HAP-1 (cell line): ENCODE data around the gene ADAMTSL3.
A peak's percentile ranks its signal among the peaks of the same experiment; 100 is the strongest.

Experiments used
- DNase-seq, 2 experiments: peaks; one replicate each; pipeline ENCODE4 v3.0.0-alpha.2; 2016 to 2020; ENCODE audit warnings: low spot score in 2 of 2
- H3K27me3 ChIP-seq: fragments of 250-450 bp; sonication (Bioruptor Pico); 2 replicates; pipeline ENCODE4 v1.5.1; 2020; ENCODE audit warnings: low read depth, mild to moderate bottlenecking, moderate library complexity
- H3K36me3 ChIP-seq: fragments of 250-450 bp; sonication (Bioruptor Pico); replicated peaks from 2 replicates; pipeline ENCODE4 v1.5.1; 2020; ENCODE audit warnings: mild to moderate bottlenecking
- H3K4me1 ChIP-seq: fragments of 250-450 bp; sonication (Bioruptor Pico); 2 replicates; pipeline ENCODE4 v1.5.1; 2020; ENCODE audit warnings: mild to moderate bottlenecking
- H3K4me3 ChIP-seq: fragments of 250-450 bp; sonication (Bioruptor Pico); 2 replicates; pipeline ENCODE4 v1.5.1; 2020; ENCODE audit warnings: mild to moderate bottlenecking, moderate library complexity
- H3K9me3 ChIP-seq: fragments of 250-450 bp; sonication (Bioruptor Pico); 2 replicates; pipeline ENCODE4 v1.5.1; 2020; ENCODE audit warnings: mild to moderate bottlenecking, moderate library complexity
- in situ Hi-C: fragments of 300-500 bp; cut with MboI; formaldehyde crosslinking; loops from 3 replicates; pipeline ENCODE4 v1.14.3; 2020; ENCODE audit warnings: low sequenced_read_pairs, inconsistent platforms, mixed read lengths

Gene ADAMTSL3

GRCh38 chr15:83815506-83815905 is 161.6 kb downstream of the ADAMTSL3 start:
- Histone ChIP-seq H3K4me1 (no peaks in the 10 kb centered on the region), H3K27me3 (no peaks in the 10 kb centered on the region; the same call in 1 of the 2 replicates), H3K4me3 (no peak overlapping the region), H3K9me3 (no peaks in the 10 kb centered on the region), H3K36me3 (no peaks in the 10 kb centered on the region)
- in situ Hi-C loops: no loop called here
- no peak for DNase-seq

GRCh38 chr15:83816124-83816883 is 162.4 kb downstream of the ADAMTSL3 start:
- in situ Hi-C loops: no loop called here
- Histone ChIP-seq H3K27me3 (no peaks in the 10 kb centered on the region; the same call in 1 of the 2 replicates), H3K9me3 (no peaks in the 10 kb centered on the region), H3K4me1 (no peaks in the 10 kb centered on the region), H3K4me3 (no peak overlapping the region), H3K36me3 (no peaks in the 10 kb centered on the region)
- no peak for DNase-seq

- Histone ChIP-seq H3K4me1 (no peaks in the 10 kb centered on the region), H3K36me3 (no peaks in the 10 kb centered on the region), H3K4me3 (no peak overlapping the region), H3K9me3 (no peaks in the 10 kb centered on the region), H3K27me3 (no peaks in the 10 kb centered on the region; the same call in 1 of the 2 replicates)
- DNase-seq: no peak
- in situ Hi-C loops: no loop called here
Observed at GRCh38 chr15:83818591-83818990, 164.7 kb downstream of the ADAMTSL3 start.

- DNase-seq: no peak
- Histone ChIP-seq H3K27me3 (no peaks in the 10 kb centered on the region), H3K9me3 (0 out of 2 replicates have a peak, but pooled peaks cover 2% of the 10 kb centered on the region), H3K36me3 (no peaks in the 10 kb centered on the region), H3K4me1 (no peaks in the 10 kb centered on the region), H3K4me3 (no peak overlapping the region)
- in situ Hi-C loops: no loop called here
Observed at GRCh38 chr15:83830381-83830780, 176.5 kb downstream of the ADAMTSL3 start.

GRCh38 chr15:83833569-83833968 is 179.6 kb downstream of the ADAMTSL3 start:
- H3K27me3 ChIP-seq: peaks cover 3% of the 10 kb centered on the region; the same call in 1 of the 2 replicates
- in situ Hi-C loops: no loop called here
- no peaks in the 10 kb centered on the region for H3K4me1 ChIP-seq
- no peaks in the 10 kb centered on the region for H3K9me3 ChIP-seq
- H3K36me3 ChIP-seq: 0 out of 2 replicates have a peak, but pooled peaks cover 3% of the 10 kb centered on the region
- no peak for DNase-seq
- H3K4me3 ChIP-seq: no peak overlapping the region

- H3K9me3 ChIP-seq: no peaks in the 10 kb centered on the region
- H3K4me3 ChIP-seq: no peak overlapping the region
- 0 out of 2 replicates have a peak, but pooled peaks cover 3% of the 10 kb centered on the region for H3K36me3 ChIP-seq
- H3K27me3 ChIP-seq: peaks cover 3% of the 10 kb centered on the region; the same call in 1 of the 2 replicates
- in situ Hi-C loops: no loop called here
- H3K4me1 ChIP-seq: no peaks in the 10 kb centered on the region
- no peak for DNase-seq
Observed at GRCh38 chr15:83835479-83835878, 181.6 kb downstream of the ADAMTSL3 start.

GRCh38 chr15:83837945-83838571 is 184.1 kb downstream of the ADAMTSL3 start:
- Histone ChIP-seq H3K27me3 (peaks cover 10% of the 10 kb centered on the region; the same call in 1 of the 2 replicates), H3K9me3 (no peaks in the 10 kb centered on the region), H3K4me3 (no peak overlapping the region), H3K36me3 (0 out of 2 replicates have a peak, but pooled peaks cover 3% of the 10 kb centered on the region), H3K4me1 (no peaks in the 10 kb centered on the region)
- in situ Hi-C loops: no loop called here
- peak; percentile 36 to 74 for DNase-seq

GRCh38 chr15:83838763-83839162 is 184.8 kb downstream of the ADAMTSL3 start:
- DNase-seq: no peak
- in situ Hi-C loops: no loop called here

GRCh38 chr15:83842281-83842680 is 188.4 kb downstream of the ADAMTSL3 start:
- Histone ChIP-seq H3K4me3 (no peak overlapping the region), H3K27me3 (peaks cover 11% of the 10 kb centered on the region; the same call in 1 of the 2 replicates), H3K36me3 (no peaks in the 10 kb centered on the region), H3K4me1 (no peaks in the 10 kb centered on the region), H3K9me3 (no peaks in the 10 kb centered on the region)
- in situ Hi-C loops: no loop called here
- DNase-seq: no peak

More at GRCh38 chr15:83838763-83839162, 184.8 kb downstream of the ADAMTSL3 start:
- no peak overlapping the region for H3K4me3 ChIP-seq
- no peaks in the 10 kb centered on the region for H3K4me1 ChIP-seq
- peaks cover 14% of the 10 kb centered on the region; the same call in 1 of the 2 replicates for H3K27me3 ChIP-seq
- H3K36me3 ChIP-seq: 0 out of 2 replicates have a peak, but pooled peaks cover 3% of the 10 kb centered on the region
- no peaks in the 10 kb centered on the region for H3K9me3 ChIP-seq

- H3K4me3 ChIP-seq: no peak overlapping the region
- no peaks in the 10 kb centered on the region for H3K36me3 ChIP-seq
- peaks cover 11% of the 10 kb centered on the region; the same call in 1 of the 2 replicates for H3K27me3 ChIP-seq
- no peaks in the 10 kb centered on the region for H3K4me1 ChIP-seq
- H3K9me3 ChIP-seq: no peaks in the 10 kb centered on the region
- in situ Hi-C loops: no loop called here
- DNase-seq: no peak
Observed at GRCh38 chr15:83843471-83843871, 189.5 kb downstream of the ADAMTSL3 start.

- in situ Hi-C loops: no loop called here
- no peak for DNase-seq
- no peak overlapping the region for H3K4me3 ChIP-seq
- peaks cover 11% of the 10 kb centered on the region; the same call in 1 of the 2 replicates for H3K27me3 ChIP-seq
- no peaks in the 10 kb centered on the region for H3K4me1 ChIP-seq
- no peaks in the 10 kb centered on the region for H3K9me3 ChIP-seq
- no peaks in the 10 kb centered on the region for H3K36me3 ChIP-seq
Observed at GRCh38 chr15:83844742-83845141, 190.8 kb downstream of the ADAMTSL3 start.

- no peaks in the 10 kb centered on the region for H3K36me3 ChIP-seq
- DNase-seq: no peak
- in situ Hi-C loops: no loop called here
- H3K4me3 ChIP-seq: no peak overlapping the region
- H3K9me3 ChIP-seq: no peaks in the 10 kb centered on the region
- no peaks in the 10 kb centered on the region for H3K4me1 ChIP-seq
- H3K27me3 ChIP-seq: peaks cover 11% of the 10 kb centered on the region; the same call in 1 of the 2 replicates
Observed at GRCh38 chr15:83845230-83845629, 191.3 kb downstream of the ADAMTSL3 start.

GRCh38 chr15:83846847-83847246 is 192.9 kb downstream of the ADAMTSL3 start:
- H3K36me3 ChIP-seq: no peaks in the 10 kb centered on the region
- H3K9me3 ChIP-seq: no peaks in the 10 kb centered on the region
- in situ Hi-C loops: no loop called here
- DNase-seq: no peak
- H3K27me3 ChIP-seq: peaks cover 12% of the 10 kb centered on the region
- no peaks in the 10 kb centered on the region for H3K4me1 ChIP-seq
- no peak overlapping the region for H3K4me3 ChIP-seq
